ENCODE measurements around the gene SAMMSON.

Gene SAMMSON

DNA sequence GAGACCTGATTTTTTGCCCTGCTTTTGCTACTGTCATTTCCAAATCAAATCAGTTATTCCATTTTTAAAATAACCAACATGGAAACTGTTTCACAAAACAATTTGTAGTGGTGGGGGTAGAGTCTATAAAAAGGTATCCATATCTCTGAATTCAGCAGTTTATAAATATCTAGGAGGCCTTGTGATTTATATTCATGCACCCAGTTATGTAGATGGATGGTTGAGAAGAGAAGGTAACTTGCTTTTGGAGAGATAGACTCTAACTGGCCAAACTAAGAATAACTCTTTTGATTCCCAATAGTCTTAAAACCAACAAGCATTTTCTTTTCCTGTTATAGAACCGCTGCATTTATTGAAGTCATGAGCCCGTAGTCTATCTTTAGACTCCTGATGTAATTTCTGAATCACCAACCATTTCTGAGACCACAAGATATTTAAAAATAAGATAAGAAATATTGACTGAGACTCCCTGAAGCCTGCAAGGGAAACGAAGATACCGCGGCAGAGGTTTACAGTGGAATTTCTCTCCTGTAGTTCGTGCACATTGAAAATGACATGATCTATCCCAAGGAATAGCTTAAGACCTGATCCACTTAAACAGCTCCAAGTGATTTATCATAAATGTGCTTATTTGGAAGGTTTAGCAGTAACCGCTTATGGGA, 68.5 kb downstream of the SAMMSON start:
- H3K4me1 ChIP-seq (ENCODE audit: insufficient read depth, insufficient read length) = no peaks in the 10 kb centered on the region
- no peak for TF ChIP-seq SUZ12 (IDR thresholded peaks at IDR 0.05; ENCODE audit: extremely low read depth, insufficient read depth, insufficient read length)

GRCh38 chr3:70069557-70069956, 70.0 kb downstream of the SAMMSON start:
- TF ChIP-seq YY1 (IDR thresholded peaks at IDR 0.05; ENCODE audit: insufficient read depth, insufficient read length) (no peak), SUZ12 (IDR thresholded peaks at IDR 0.05; ENCODE audit: extremely low read depth, insufficient read depth, insufficient read length) (no peak), ZNF274 (IDR thresholded peaks at IDR 0.05; ENCODE audit: low read depth, low read length) (no peak)
- Histone ChIP-seq H3K9ac (ENCODE audit: insufficient read length, low read depth) (no peak overlapping the region), H3K9me3 (ENCODE audit: insufficient read depth, low read length) (no peaks in the 10 kb centered on the region; the same call in 1 of the 2 replicates), H3K4me1 (ENCODE audit: insufficient read depth, insufficient read length) (no peaks in the 10 kb centered on the region), H3K36me3 (ENCODE audit: insufficient read depth, insufficient read length, low read length) (no peaks in the 10 kb centered on the region), H3K4me3 (ENCODE audit: insufficient read length, low read depth) (no peak overlapping the region), H3K27me3 (ENCODE audit: insufficient read depth, insufficient read length) (no peaks in the 10 kb centered on the region)
- DNase-seq (ENCODE audit: low read depth, low spot score) = no peak

More for the DNA sequence above, 68.5 kb downstream of the SAMMSON start:
- no peaks in the 10 kb centered on the region for H3K36me3 ChIP-seq (ENCODE audit: insufficient read depth, insufficient read length, low read length)
- no peak overlapping the region for H3K4me3 ChIP-seq (ENCODE audit: insufficient read length, low read depth)
- H3K9ac ChIP-seq (ENCODE audit: insufficient read length, low read depth) = no peak overlapping the region
- no peaks in the 10 kb centered on the region for H3K9me3 ChIP-seq (ENCODE audit: insufficient read depth, low read length)
- no peaks in the 10 kb centered on the region for H3K27me3 ChIP-seq (ENCODE audit: insufficient read depth, insufficient read length)
- DNase-seq (ENCODE audit: low read depth, low spot score) = no peak

DNA sequence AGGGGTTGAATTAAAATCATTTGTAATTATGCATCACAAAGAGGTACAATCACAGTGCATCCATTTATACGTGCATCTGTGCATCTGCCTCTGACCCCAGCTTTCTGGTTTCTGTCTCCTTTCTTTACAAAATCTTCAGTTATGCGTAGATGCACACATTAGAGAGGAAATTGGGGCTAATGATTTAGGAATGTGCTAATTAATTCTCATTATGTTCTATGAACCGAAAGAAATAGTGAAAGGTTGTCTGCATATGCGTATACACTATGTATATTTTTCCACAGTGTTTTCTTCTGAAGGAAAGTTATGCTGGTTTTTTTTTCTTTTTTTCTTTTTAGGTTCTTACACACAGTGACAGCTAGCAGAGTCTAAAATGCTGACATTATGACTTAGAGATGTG, 71.6 kb downstream of the SAMMSON start:
- Histone ChIP-seq H3K36me3 (ENCODE audit: insufficient read depth, insufficient read length, low read length) (no peaks in the 10 kb centered on the region), H3K4me1 (ENCODE audit: insufficient read depth, insufficient read length) (no peaks in the 10 kb centered on the region), H3K9ac (ENCODE audit: insufficient read length, low read depth) (no peak overlapping the region), H3K9me3 (ENCODE audit: insufficient read depth, low read length) (no peaks in the 10 kb centered on the region; the same call in 1 of the 2 replicates), H3K27me3 (ENCODE audit: insufficient read depth, insufficient read length) (no peaks in the 10 kb centered on the region), H3K4me3 (ENCODE audit: insufficient read length, low read depth) (no peak overlapping the region)
- no peak for TF ChIP-seq YY1 (IDR thresholded peaks at IDR 0.05; ENCODE audit: insufficient read depth, insufficient read length)
- no peak for TF ChIP-seq SUZ12 (IDR thresholded peaks at IDR 0.05; ENCODE audit: extremely low read depth, insufficient read depth, insufficient read length)
- TF ChIP-seq ZNF274 (IDR thresholded peaks at IDR 0.05; ENCODE audit: low read depth, low read length) = no peak
- no peak for DNase-seq (ENCODE audit: low read depth, low spot score)

GRCh38 chr3:70072180-70072579, 72.6 kb downstream of the SAMMSON start:
- Histone ChIP-seq H3K9me3 (ENCODE audit: insufficient read depth, low read length) (no peaks in the 10 kb centered on the region; the same call in 1 of the 2 replicates), H3K9ac (ENCODE audit: insufficient read length, low read depth) (no peak overlapping the region), H3K4me3 (ENCODE audit: insufficient read length, low read depth) (no peak overlapping the region), H3K27me3 (ENCODE audit: insufficient read depth, insufficient read length) (no peaks in the 10 kb centered on the region), H3K4me1 (ENCODE audit: insufficient read depth, insufficient read length) (no peaks in the 10 kb centered on the region), H3K36me3 (ENCODE audit: insufficient read depth, insufficient read length, low read length) (no peaks in the 10 kb centered on the region)
- no peak for DNase-seq (ENCODE audit: low read depth, low spot score)
- TF ChIP-seq SUZ12 (IDR thresholded peaks at IDR 0.05; ENCODE audit: extremely low read depth, insufficient read depth, insufficient read length) (no peak), ZNF274 (IDR thresholded peaks at IDR 0.05; ENCODE audit: low read depth, low read length) (no peak), YY1 (IDR thresholded peaks at IDR 0.05; ENCODE audit: insufficient read depth, insufficient read length) (no peak)

DNA sequence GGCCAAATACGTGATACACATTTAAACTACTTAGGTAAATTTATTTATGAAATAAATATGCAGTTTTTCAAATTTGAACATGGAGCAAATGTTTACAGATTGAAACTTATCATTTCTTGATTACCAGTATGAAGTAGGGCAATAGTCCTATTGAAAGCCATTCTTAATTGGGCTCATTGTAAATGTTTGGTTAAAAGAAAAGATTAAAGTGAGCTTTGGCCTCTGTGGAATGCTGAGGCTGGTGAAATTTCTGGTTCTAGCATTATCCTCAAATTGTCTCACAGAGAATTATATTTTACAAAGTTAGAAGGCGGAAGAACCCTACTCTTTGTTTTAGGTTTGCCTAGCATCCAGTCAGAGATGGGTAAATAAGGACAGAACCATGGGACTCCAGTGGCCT, 73.2 kb downstream of the SAMMSON start:
- Histone ChIP-seq H3K9me3 (ENCODE audit: insufficient read depth, low read length) (peaks cover 4% of the 10 kb centered on the region; the same call in 1 of the 2 replicates), H3K27me3 (ENCODE audit: insufficient read depth, insufficient read length) (no peaks in the 10 kb centered on the region), H3K4me3 (ENCODE audit: insufficient read length, low read depth) (no peak overlapping the region), H3K4me1 (ENCODE audit: insufficient read depth, insufficient read length) (no peaks in the 10 kb centered on the region), H3K9ac (ENCODE audit: insufficient read length, low read depth) (no peak overlapping the region), H3K36me3 (ENCODE audit: insufficient read depth, insufficient read length, low read length) (no peaks in the 10 kb centered on the region)
- DNase-seq (ENCODE audit: low read depth, low spot score) = no peak
- TF ChIP-seq SUZ12 (IDR thresholded peaks at IDR 0.05; ENCODE audit: extremely low read depth, insufficient read depth, insufficient read length) (no peak), YY1 (IDR thresholded peaks at IDR 0.05; ENCODE audit: insufficient read depth, insufficient read length) (no peak), ZNF274 (IDR thresholded peaks at IDR 0.05; ENCODE audit: low read depth, low read length) (no peak)

DNA sequence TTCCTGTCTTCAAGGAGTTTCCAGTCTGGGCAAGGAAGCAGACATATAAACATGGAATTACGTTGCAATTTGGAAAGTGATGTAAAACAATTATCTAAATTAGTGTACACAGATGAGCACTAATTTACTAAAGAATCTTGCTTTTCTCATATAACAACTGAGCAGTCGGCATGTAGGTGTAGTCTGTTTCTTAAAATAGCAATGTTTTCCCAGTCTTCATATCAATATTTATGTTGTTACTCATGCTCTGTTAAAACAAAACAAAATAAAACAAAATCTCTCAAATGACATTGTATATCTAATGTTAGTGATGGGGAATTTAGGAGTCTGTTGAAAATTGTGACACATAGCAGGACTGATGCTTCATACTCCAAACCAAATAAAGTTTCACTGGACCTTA, 75.6 kb downstream of the SAMMSON start:
- Histone ChIP-seq H3K4me1 (ENCODE audit: insufficient read depth, insufficient read length) (no peaks in the 10 kb centered on the region), H3K36me3 (ENCODE audit: insufficient read depth, insufficient read length, low read length) (no peaks in the 10 kb centered on the region), H3K9me3 (ENCODE audit: insufficient read depth, low read length) (peaks cover 18% of the 10 kb centered on the region; the same call in 1 of the 2 replicates), H3K4me3 (ENCODE audit: insufficient read length, low read depth) (no peak overlapping the region), H3K27me3 (ENCODE audit: insufficient read depth, insufficient read length) (no peaks in the 10 kb centered on the region), H3K9ac (ENCODE audit: insufficient read length, low read depth) (no peak overlapping the region)
- DNase-seq (ENCODE audit: low read depth, low spot score) = no peak
- no peak for TF ChIP-seq ZNF274 (IDR thresholded peaks at IDR 0.05; ENCODE audit: low read depth, low read length)

GRCh38 chr3:70076396-70076795, 76.9 kb downstream of the SAMMSON start:
- H3K27me3 ChIP-seq (ENCODE audit: insufficient read depth, insufficient read length) = no peaks in the 10 kb centered on the region
- H3K9me3 ChIP-seq (ENCODE audit: insufficient read depth, low read length) = peaks cover 20% of the 10 kb centered on the region; the same call in 1 of the 2 replicates
- DNase-seq (ENCODE audit: low read depth, low spot score) = no peak
- H3K4me1 ChIP-seq (ENCODE audit: insufficient read depth, insufficient read length) = no peaks in the 10 kb centered on the region
- H3K4me3 ChIP-seq (ENCODE audit: insufficient read length, low read depth) = no peak overlapping the region
- TF ChIP-seq ZNF274 (IDR thresholded peaks at IDR 0.05; ENCODE audit: low read depth, low read length) = no peak
- no peak for TF ChIP-seq SUZ12 (IDR thresholded peaks at IDR 0.05; ENCODE audit: extremely low read depth, insufficient read depth, insufficient read length)
- no peak for TF ChIP-seq YY1 (IDR thresholded peaks at IDR 0.05; ENCODE audit: insufficient read depth, insufficient read length)
- H3K9ac ChIP-seq (ENCODE audit: insufficient read length, low read depth) = no peak overlapping the region
- H3K36me3 ChIP-seq (ENCODE audit: insufficient read depth, insufficient read length, low read length) = no peaks in the 10 kb centered on the region
